Left renal cortex interstitium (tissue), 4 donors: ENCODE measurements around the gene MUC22. TPM values are rescaled to one million over a fixed set of nuclear protein-coding genes. Genes with fewer than 3 reads are reported as not detected.
"Not testable (repeated sequence)": the region's sequence is repeated elsewhere in the genome, so short reads cannot be mapped to it uniquely, and the experiment has no call there.

Source experiments
- DNase-seq, 4 donors: peaks; one replicate each; pipeline ENCODE4 v3.0.0-alpha.2; 2013; ENCODE audit warnings: low read depth in 4 of 4, low spot score in 2 of 4, missing footprints in 1 of 4
- polyA plus RNA-seq, 4 donors: library from polyadenylated mRNA; unstranded; fragments of 120-200 nt; gene quantifications; one replicate each; pipeline ENCODE4 v1.2.1, GENCODE V29; 2013; ENCODE audit not compliant: insufficient read length in 4 of 4

The MUC22 gene
- polyA plus RNA-seq, result not detected

GRCh38 chr6:31010393-31011060 lies at the start of gene MUC22:
Gene MUC22, plus strand, starts transcription at chr6:31010474. Its CDS starts 233 bp downstream, at chr6:31010707.
- DNase-seq, result no peak

GRCh38 chr6:30960907-30961673 lies 49.2 kb upstream of the MUC22 start:
- no peak for DNase-seq

GRCh38 chr6:30962716-30963115 lies 47.6 kb upstream of the MUC22 start:
- no peak for DNase-seq

- DNase-seq, result no peak
These were observed 46.6 kb upstream of the MUC22 start for GRCh38 chr6:30963641-30964040.

- DNase-seq, result no peak
These were observed 46.2 kb upstream of the MUC22 start for GRCh38 chr6:30964075-30964474.

GRCh38 chr6:30965140-30965601 lies 45.1 kb upstream of the MUC22 start:
- DNase-seq, result no peak

GRCh38 chr6:30966154-30966553 lies 44.1 kb upstream of the MUC22 start:
- DNase-seq, result no peak

GRCh38 chr6:30969171-30969570 lies 41.1 kb upstream of the MUC22 start:
- not testable (repeated sequence) for DNase-seq

GRCh38 chr6:30970946-30971345 lies 39.3 kb upstream of the MUC22 start:
- no peak for DNase-seq

- DNase-seq, result no peak
These were observed 37.5 kb upstream of the MUC22 start for GRCh38 chr6:30972816-30973215.

GRCh38 chr6:30974490-30975252 lies 35.6 kb upstream of the MUC22 start:
- no peak for DNase-seq

GRCh38 chr6:30979141-30979540 lies 31.1 kb upstream of the MUC22 start:
- DNase-seq, result no peak

GRCh38 chr6:30979690-30980089 lies 30.6 kb upstream of the MUC22 start:
- DNase-seq, result no peak

GRCh38 chr6:30981942-30982772 lies 28.1 kb upstream of the MUC22 start:
- peak in 2 of 4 donors; percentile 44 to 61 for DNase-seq

GRCh38 chr6:30983439-30983838 lies 26.8 kb upstream of the MUC22 start, which contains the start of gene MUC21:
Gene MUC21, plus strand, starts transcription at chr6:30983718. Its CDS starts 241 bp downstream, at chr6:30983959.
- no peak for DNase-seq

GRCh38 chr6:30985490-30985889 lies 24.8 kb upstream of the MUC22 start:
- DNase-seq, result no peak

GRCh38 chr6:30987304-30987703 lies 23.0 kb upstream of the MUC22 start:
- no peak for DNase-seq

GRCh38 chr6:30988209-30988825 lies 22.0 kb upstream of the MUC22 start:
- no peak for DNase-seq

- no peak for DNase-seq
These were observed 19.7 kb upstream of the MUC22 start for GRCh38 chr6:30990422-30991086.
